Endothelial cell of umbilical vein (primary cell): ENCODE results near the gene VANGL1. TPM values are rescaled to one million over a fixed set of nuclear protein-coding genes. Genes with fewer than 3 reads are reported as not detected.

Source experiments
- BruUV-seq: library from RNA; stranded (reverse); fragments of 400-500 nt; replicated peaks from 2 replicates; lab custom pipeline; 2021; lab: Mats Ljungman, UMichigan
- CTCF ChIA-PET: fragments of 300-600, 350-600 bp; sonication (Branson Sonifier 250); formaldehyde crosslinking; loops from one replicate; lab custom pipeline; 2021; ENCODE audit warnings: antibody characterized with exemption, inconsistent platforms; lab: Charles Lee
- POLR2A ChIA-PET: fragments of 300-600, 350-600 bp; sonication (Branson Sonifier 250); formaldehyde crosslinking; loops from one replicate; lab custom pipeline; 2021; ENCODE audit warnings: antibody characterized with exemption, inconsistent platforms; lab: Charles Lee
- DNase-seq: peaks from one replicate; pipeline ENCODE4 v3.0.0-alpha.2; 2011; ENCODE audit warnings: low read depth, low spot score
- FAIRE-seq: peaks from 2 replicates; lab custom pipeline; 2011; peaks lifted over from hg19 to GRCh38; lab: Jason Lieb, UNC
- H2AFZ ChIP-seq: 2 replicates; pipeline ENCODE4 v1.6.0; 2012; ENCODE audit warnings: low read depth, low read length, control low read depth, inconsistent platforms
- H3K27ac ChIP-seq: 2 replicates; pipeline ENCODE4 v1.5.1; 2011; ENCODE audit warnings: low read depth, mild to moderate bottlenecking, control low read depth, low read length, moderate library complexity; ENCODE audit not compliant: insufficient read depth
- H3K27me3 ChIP-seq, 2 experiments: 2 replicates each; pipeline versions ENCODE4 v1.6.0 to v1.6.1; 2011; ENCODE audit warnings: low read length in 2 of 2, mixed read lengths in 1 of 2; ENCODE audit not compliant: control insufficient read depth in 2 of 2, insufficient read depth in 2 of 2
- H3K36me3 ChIP-seq, 2 experiments: 2 replicates in 1 of 2; 3 replicates in 1 of 2; pipeline ENCODE4 v1.5.1; 2011; ENCODE audit warnings: low read length in 2 of 2, mild to moderate bottlenecking in 1 of 2, moderate library complexity in 1 of 2; ENCODE audit not compliant: control insufficient read depth in 2 of 2, insufficient read depth in 2 of 2; ENCODE audit errors: extremely low read depth in 1 of 2
- H3K4me1 ChIP-seq: 3 replicates; pipeline ENCODE4 v1.5.1; 2011; ENCODE audit warnings: mild to moderate bottlenecking, low read length; ENCODE audit not compliant: control insufficient read depth, insufficient read depth; ENCODE audit errors: extremely low read depth
- H3K4me2 ChIP-seq: 2 replicates; pipeline ENCODE4 v1.6.1; 2011; ENCODE audit warnings: low read length, control low read depth, mixed read lengths; ENCODE audit not compliant: insufficient read depth
- H3K4me3 ChIP-seq, 3 experiments: fragments of 200-600 bp in 1 of 3; sonication (generic), shearing (Covaris generic) in 1 of 3; replicated peaks in 1 of 3; 2 replicates each; pipeline ENCODE4 v1.5.1; 2011 to 2016; ENCODE audit warnings: control low read depth in 3 of 3, low read length in 3 of 3, mild to moderate bottlenecking in 2 of 3, inconsistent platforms in 1 of 3, low read depth in 1 of 3, moderate library complexity in 1 of 3; ENCODE audit not compliant: insufficient read depth in 1 of 3
- H3K79me2 ChIP-seq: 2 replicates; pipeline ENCODE4 v1.6.0; 2012; ENCODE audit warnings: low read length, inconsistent platforms; ENCODE audit not compliant: control insufficient read depth, insufficient read depth
- H3K9ac ChIP-seq: replicated peaks from 2 replicates; pipeline ENCODE3; 2011; ENCODE audit warnings: low read length, control low read depth; ENCODE audit not compliant: insufficient read depth; ENCODE audit errors: extremely low read depth
- H3K9me1 ChIP-seq: replicated peaks from 3 replicates; pipeline ENCODE4 v1.6.0; 2011; ENCODE audit warnings: mild to moderate bottlenecking, low read length; ENCODE audit not compliant: control insufficient read depth, insufficient read depth; ENCODE audit errors: extremely low read depth
- H3K9me3 ChIP-seq: replicated peaks from 2 replicates; pipeline ENCODE4 v1.5.1; 2012; ENCODE audit warnings: low read length, inconsistent platforms; ENCODE audit not compliant: control insufficient read depth, insufficient read depth
- H4K20me1 ChIP-seq: replicated peaks from 2 replicates; pipeline ENCODE3; 2011; ENCODE audit warnings: mild to moderate bottlenecking, low read length; ENCODE audit not compliant: control insufficient read depth, insufficient read depth; ENCODE audit errors: extremely low read depth
- EZH2 ChIP-seq: IDR thresholded peaks from 2 replicates; pipeline ENCODE4 v1.6.1; 2012; ENCODE audit warnings: borderline replicate concordance, low read depth, mild to moderate bottlenecking, moderate library complexity, low read length, inconsistent platforms; ENCODE audit not compliant: severe bottlenecking
- FOS ChIP-seq: IDR thresholded peaks from 2 replicates; pipeline ENCODE4 v1.6.1; 2011; ENCODE audit warnings: mild to moderate bottlenecking, low read length, moderate library complexity, borderline replicate concordance; ENCODE audit not compliant: insufficient read depth
- GATA2 ChIP-seq: IDR thresholded peaks from 2 replicates; pipeline ENCODE4 v1.7.0; 2011; ENCODE audit warnings: low read depth, mild to moderate bottlenecking, moderate library complexity, mixed read lengths, low read length; ENCODE audit not compliant: insufficient read length, insufficient read depth
- JUN ChIP-seq: IDR thresholded peaks from 2 replicates; pipeline ENCODE4 v1.6.1; 2011; ENCODE audit warnings: borderline replicate concordance, low read depth; ENCODE audit not compliant: insufficient read length, insufficient read depth
- MYC ChIP-seq: IDR thresholded peaks from one replicate; pipeline ENCODE4 v1.6.1; 2011; ENCODE audit warnings: mild to moderate bottlenecking, low read depth, low read length
- POLR2A ChIP-seq: IDR thresholded peaks from 2 replicates; pipeline ENCODE4 v1.6.1; 2012; ENCODE audit warnings: low read depth, mild to moderate bottlenecking, control low read depth, low read length
- POLR2AphosphoS5 ChIP-seq: IDR thresholded peaks from 2 replicates; pipeline ENCODE4 v1.6.1; 2012; ENCODE audit warnings: low read depth, mild to moderate bottlenecking, control low read depth, low read length, moderate library complexity; ENCODE audit not compliant: insufficient read depth
- dilution Hi-C: fragments of 300-500 bp; cut with MboI; formaldehyde crosslinking; loops from one replicate; pipeline ENCODE4 v1.15.0; 2019; ENCODE audit warnings: low sequenced_read_pairs; ENCODE audit not compliant: extremely low pct_ligation_motif_present
- intact Hi-C: fragments of 100-400 bp; cut with micrococcal nuclease; formaldehyde crosslinking; loops from one replicate; pipeline ENCODE4 v1.10.0; 2022
- polyA plus RNA-seq, 4 experiments: library from polyadenylated mRNA; depleted of rRNA in 3 of 4; stranded (reverse) in 3 of 4; unstranded in 1 of 4; fragments of >200 nt; gene quantifications; 2 replicates each; pipeline versions ENCODE4 v1.2.1 to v1.2.3, GENCODE V29; 2011 to 2012; ENCODE audit warnings: missing spikeins in 1 of 4
- total RNA-seq: library from RNA; stranded (reverse); gene quantifications from 2 replicates; pipeline ENCODE4 v1.2.3, GENCODE V29; 2021
- TF ChIP-seq, protein P1 (sequence below): IDR thresholded peaks from 2 replicates; pipeline ENCODE4 v1.6.1; 2011; ENCODE audit not compliant: insufficient read depth, insufficient read length
- TF ChIP-seq, protein P2 (sequence below), 2 donors: IDR thresholded peaks; 1 replicate in 1 of 2; 2 replicates in 1 of 2; pipeline ENCODE4 v1.5.1; 2011; ENCODE audit warnings: low read length in 2 of 2, mild to moderate bottlenecking in 2 of 2, moderate library complexity in 2 of 2, control low read depth in 1 of 2, inconsistent platforms in 1 of 2, low read depth in 1 of 2; ENCODE audit not compliant: insufficient read depth in 1 of 2; ENCODE audit errors: extremely low read depth in 1 of 2

Gene VANGL1
- total and polyA plus RNA-seq, 2 donors (not counting 3 experiments of a cell fraction or from before 2014, with no cell fraction given) = 15.0 to 24.8 TPM

DNA sequence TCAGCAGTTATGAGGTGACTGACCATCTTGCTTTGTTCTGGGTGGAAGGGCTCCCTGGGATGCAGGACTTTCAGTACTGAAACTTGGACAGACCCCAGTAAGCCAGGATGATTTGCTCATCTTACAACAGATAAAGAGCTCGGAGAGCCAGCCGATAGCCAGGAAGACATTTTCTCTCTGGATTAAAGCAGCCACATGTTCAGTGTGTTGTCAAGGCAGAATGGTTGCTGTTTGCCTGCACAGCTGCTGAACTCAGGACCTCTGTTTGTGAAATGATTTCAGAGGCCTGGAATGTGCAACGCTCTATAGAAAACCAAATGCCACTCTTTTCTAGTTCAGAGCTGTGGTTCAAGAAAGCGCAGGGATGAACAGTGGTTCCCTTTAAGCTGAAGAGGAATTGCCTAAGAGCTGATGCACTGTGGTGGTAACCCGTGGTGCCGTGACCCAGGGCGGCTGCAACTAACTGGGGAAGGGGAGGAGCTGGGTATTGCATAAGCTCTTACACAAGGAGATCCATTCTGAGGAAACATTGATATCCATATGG, 86.0 kb downstream of the VANGL1 start:
- Histone ChIP-seq H3K9me3 (no peaks in the 10 kb centered on the region), H3K36me3 (no peaks in the 10 kb centered on the region), H3K4me3 (no peak overlapping the region), H3K4me1 (no peaks in the 10 kb centered on the region), H3K79me2 (no peaks in the 10 kb centered on the region), H3K27me3 (no peaks in the 10 kb centered on the region), H3K27ac (no peak overlapping the region), H4K20me1 (no peaks in the 10 kb centered on the region), H3K9ac (no peak overlapping the region), H2AFZ (no peak overlapping the region), H3K4me2 (no peak overlapping the region), H3K9me1 (no peaks in the 10 kb centered on the region)
- no TSS peak for BruUV-seq
- no peak for TF ChIP-seq GATA2
- TF ChIP-seq FOS = no peak
- TF ChIP-seq POLR2AphosphoS5 = no peak
- TF ChIP-seq, protein P1, sequence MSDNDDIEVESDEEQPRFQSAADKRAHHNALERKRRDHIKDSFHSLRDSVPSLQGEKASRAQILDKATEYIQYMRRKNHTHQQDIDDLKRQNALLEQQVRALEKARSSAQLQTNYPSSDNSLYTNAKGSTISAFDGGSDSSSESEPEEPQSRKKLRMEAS = no peak
- TF ChIP-seq JUN = no peak
- TF ChIP-seq MYC = no peak
- intact Hi-C loops = no loop called here
- CTCF ChIA-PET = interaction anchor here (1.1 to 1.4 kb wide), 2 partner anchors 21 to 119 kb away, joined by 4 to 6 read pairs; no protein-coding TSS in a partner anchor
- no peak for FAIRE-seq
- DNase-seq = no peak
- dilution Hi-C loops = no loop called here
- POLR2A ChIA-PET = no interaction called here

DNA sequence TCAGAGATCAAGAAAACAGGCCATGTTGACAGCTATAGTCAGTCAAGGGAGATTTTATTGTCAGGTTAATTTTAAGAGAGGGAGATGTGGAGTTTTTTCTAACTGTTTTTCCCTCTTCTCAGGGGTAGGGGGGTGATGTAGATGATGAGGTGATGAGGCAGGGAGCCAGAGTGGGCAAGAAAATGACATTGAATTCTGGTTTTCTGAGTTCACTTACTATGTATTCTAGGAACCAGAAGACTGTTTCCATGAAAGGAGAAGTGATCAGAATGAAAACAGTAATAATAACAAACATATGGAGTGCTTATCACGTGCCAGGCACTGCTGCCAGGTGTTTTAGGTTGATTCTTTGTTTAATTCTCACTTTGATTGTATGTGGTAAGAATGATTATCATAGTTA, 86.6 kb downstream of the VANGL1 start:
- Histone ChIP-seq H2AFZ (no peak overlapping the region), H4K20me1 (no peaks in the 10 kb centered on the region), H3K4me3 (no peak overlapping the region), H3K4me2 (no peak overlapping the region), H3K36me3 (no peaks in the 10 kb centered on the region), H3K27ac (no peak overlapping the region), H3K9me1 (no peaks in the 10 kb centered on the region), H3K79me2 (no peaks in the 10 kb centered on the region), H3K27me3 (no peaks in the 10 kb centered on the region), H3K4me1 (no peaks in the 10 kb centered on the region), H3K9ac (no peak overlapping the region), H3K9me3 (no peaks in the 10 kb centered on the region)
- TF ChIP-seq FOS (no peak), POLR2AphosphoS5 (no peak), MYC (no peak), EZH2 (no peak), POLR2A (no peak), GATA2 (no peak), JUN (no peak)
- TF ChIP-seq, protein P2, sequence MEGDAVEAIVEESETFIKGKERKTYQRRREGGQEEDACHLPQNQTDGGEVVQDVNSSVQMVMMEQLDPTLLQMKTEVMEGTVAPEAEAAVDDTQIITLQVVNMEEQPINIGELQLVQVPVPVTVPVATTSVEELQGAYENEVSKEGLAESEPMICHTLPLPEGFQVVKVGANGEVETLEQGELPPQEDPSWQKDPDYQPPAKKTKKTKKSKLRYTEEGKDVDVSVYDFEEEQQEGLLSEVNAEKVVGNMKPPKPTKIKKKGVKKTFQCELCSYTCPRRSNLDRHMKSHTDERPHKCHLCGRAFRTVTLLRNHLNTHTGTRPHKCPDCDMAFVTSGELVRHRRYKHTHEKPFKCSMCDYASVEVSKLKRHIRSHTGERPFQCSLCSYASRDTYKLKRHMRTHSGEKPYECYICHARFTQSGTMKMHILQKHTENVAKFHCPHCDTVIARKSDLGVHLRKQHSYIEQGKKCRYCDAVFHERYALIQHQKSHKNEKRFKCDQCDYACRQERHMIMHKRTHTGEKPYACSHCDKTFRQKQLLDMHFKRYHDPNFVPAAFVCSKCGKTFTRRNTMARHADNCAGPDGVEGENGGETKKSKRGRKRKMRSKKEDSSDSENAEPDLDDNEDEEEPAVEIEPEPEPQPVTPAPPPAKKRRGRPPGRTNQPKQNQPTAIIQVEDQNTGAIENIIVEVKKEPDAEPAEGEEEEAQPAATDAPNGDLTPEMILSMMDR (IDR thresholded peaks at IDR 0.05; ENCODE audit: extremely low read depth in 1 of 2, insufficient read depth in 1 of 2, low read depth in 1 of 2, low read length in 2 of 2) = no peak
- TF ChIP-seq, protein P1 = no peak
- DNase-seq (no peak), FAIRE-seq (no peak)
- no TSS peak for BruUV-seq
- ChIA-PET CTCF (interaction anchor here (1.1 to 1.4 kb wide), 2 partner anchors 22 to 120 kb away, joined by 4 to 6 read pairs; no protein-coding TSS in a partner anchor), POLR2A (no interaction called here)
- dilution Hi-C loops = no loop called here
- intact Hi-C loops = no loop called here
